Adrenal gland (tissue), 12 donors: ENCODE measurements around the gene LTB4R. TPM values are rescaled to one million over a fixed set of nuclear protein-coding genes. Genes with fewer than 3 reads are reported as not detected.
"Not testable (repeated sequence)": the region's sequence is repeated elsewhere in the genome, so short reads cannot be mapped to it uniquely, and the experiment has no call there.

Experiments
- DNase-seq, 7 donors: peaks; one replicate each; pipeline ENCODE4 v3.0.0-alpha.2; 2019 to 2020
- H3K27ac ChIP-seq, 5 donors: fragments of 200-600 bp; sonication (generic) in 4 of 5; 1 replicate in 3 of 5; 2 replicates in 2 of 5; pipeline versions ENCODE4 v1.5.1 to v1.8.0; 2016 to 2020; ENCODE audit warnings: mild to moderate bottlenecking in 1 of 5
- H3K27me3 ChIP-seq: fragments of 200-600 bp; 2 replicates; pipeline ENCODE4 v1.8.0; 2021
- H3K36me3 ChIP-seq, 2 donors: fragments of 200-600 bp; replicated peaks in 1 of 2; 1 replicate in 1 of 2; 2 replicates in 1 of 2; pipeline versions ENCODE4 v1.5.1 to v1.8.0; 2018 to 2022
- H3K4me1 ChIP-seq, 2 donors: fragments of 200-600 bp; replicated peaks in 1 of 2; 1 replicate in 1 of 2; 2 replicates in 1 of 2; pipeline versions ENCODE4 v1.5.1 to v1.8.0; 2018 to 2021
- H3K4me3 ChIP-seq, 4 donors: fragments of 200-600 bp; sonication (generic) in 3 of 4; one replicate each; pipeline ENCODE4 v1.5.1; 2016 to 2018
- H3K9me3 ChIP-seq, 3 donors: fragments of 200-600 bp; sonication (generic) in 1 of 3; replicated peaks in 1 of 3; 1 replicate in 2 of 3; 2 replicates in 1 of 3; pipeline versions ENCODE4 v1.5.1 to v1.8.0; 2016 to 2021
- CTCF ChIP-seq, 6 experiments: fragments of 450-650 bp in 4 of 6; fragments of 200-600 bp in 2 of 6; sonication (generic) in 1 of 6; IDR thresholded peaks; 1 replicate in 5 of 6; 2 replicates in 1 of 6; pipeline versions ENCODE4 v1.5.1 to v1.8.0; 2016 to 2021; ENCODE audit warnings: antibody characterized with exemption in 6 of 6, mild to moderate bottlenecking in 2 of 6, moderate library complexity in 1 of 6
- POLR2A ChIP-seq, 2 donors: fragments of 450-650 bp; IDR thresholded peaks; one replicate each; pipeline ENCODE4 v1.6.1; 2017; ENCODE audit warnings: antibody characterized with exemption in 2 of 2, mild to moderate bottlenecking in 2 of 2, moderate library complexity in 1 of 2
- WGBS, 4 donors: extraction: QIAGEN DNeasy Blood & Tissue Kit in 2 of 4; methylation state at CpG; one replicate each; pipeline versions ENCODE4 v1.1.5 to v1.1.7; 2013 to 2017; 5-methylcytosine and 5-hydroxymethylcytosine counted together
- intact Hi-C, 2 donors: fragments of 100-400 bp; cut with DNase I; formaldehyde crosslinking; loops; one replicate each; pipeline versions ENCODE4 v1.14.1 to v1.15.0; 2022 to 2023
- polyA plus RNA-seq, 3 donors: library from polyadenylated mRNA; stranded (reverse); fragments of 200-250 nt in 2 of 3; fragments of 350-450 nt in 1 of 3; fragmentation: Illumina TruSeq in 1 of 3; extraction: RNeasy Lipid Tissue Mini Kit (QIAGEN cat#74804) in 1 of 3; gene quantifications; one replicate each; pipeline ENCODE4 v1.2.3, GENCODE V29; 2013 to 2014
- total RNA-seq, 9 donors: library from RNA; depleted of rRNA in 4 of 9; stranded (reverse); fragments of >200 nt in 4 of 9; fragments of 120-200 nt in 1 of 9; fragmentation: NEBNext Ultra II Directional in 1 of 9; extraction: Animal tissue kit (Norgen Biotek cat#: 25700) in 1 of 9; gene quantifications; one replicate each; pipeline versions ENCODE4 v1.1.0 to v1.2.4, GENCODE V29; 2013 to 2023
- donor health status: healthy with polysubstance abuse.
- donor health status: Bipolar disorder and iron deficiency.
- donor health status: DM: yes; HTN: yes; CAD: no.
- donor health status: DM: no; HTN: no; CAD: no.
- donor health status: DM: no; HTN: no; CAD: no.
- donor health status: DM: yes; HTN: yes; CAD: no.

The LTB4R gene
- total and polyA plus RNA-seq, 12 donors, result 1.4 to 30.2 (median 11.6) TPM

DNA sequence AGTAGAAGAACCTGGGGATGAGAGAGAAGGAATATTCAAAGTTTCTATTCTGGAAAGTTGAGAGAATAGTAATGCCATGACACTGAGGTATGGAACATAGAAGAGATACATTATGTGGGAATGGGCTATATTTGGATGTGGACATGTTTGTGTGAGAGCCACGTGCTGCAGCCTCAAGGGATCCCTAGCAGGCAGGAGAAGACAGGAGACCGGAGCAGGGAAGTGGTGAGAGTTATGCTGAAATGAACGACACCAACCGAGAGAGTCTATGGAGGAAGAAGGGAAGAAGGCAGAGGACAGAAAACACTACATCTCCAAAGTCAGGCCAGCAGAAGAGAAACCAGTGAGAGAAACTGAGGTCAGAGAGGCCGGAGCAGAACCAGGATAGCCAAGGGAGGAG is 38.4 kb downstream of the LTB4R start:
- no peak for DNase-seq
- Histone ChIP-seq H3K27me3 (no peaks in the 10 kb centered on the region), H3K27ac (no peak overlapping the region), H3K9me3 (no peaks in the 10 kb centered on the region), H3K36me3 (no peaks in the 10 kb centered on the region), H3K4me3 (no peak overlapping the region), H3K4me1 (no peaks in the 10 kb centered on the region)
- intact Hi-C loops, result no loop called here
- WGBS, 4 donors, result 77 to 84% (median 79%) methylated on average over 5 of the region's 5 CpGs
- no peak for TF ChIP-seq POLR2A (IDR thresholded peaks at IDR 0.05)
- no peak for TF ChIP-seq CTCF (IDR thresholded peaks at IDR 0.05)

DNA sequence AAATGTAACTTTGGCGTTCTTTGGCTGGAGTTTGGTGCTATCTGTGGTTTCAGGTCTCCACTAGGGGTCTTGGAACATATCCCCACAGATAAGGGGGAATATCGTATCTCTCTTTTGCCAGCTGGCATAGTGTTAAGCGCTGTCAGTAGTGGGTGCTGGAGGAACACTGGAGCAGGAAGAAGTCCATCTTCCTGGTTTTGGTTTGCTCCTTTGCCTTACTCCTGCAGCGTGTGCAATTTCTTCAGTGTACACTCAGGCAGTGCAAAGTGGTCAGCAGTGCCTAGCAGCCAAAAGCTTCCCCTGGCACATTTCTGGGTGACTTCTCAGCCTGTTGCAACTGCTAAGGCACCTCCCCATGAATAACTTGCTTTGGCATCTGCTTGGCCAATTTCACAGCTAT is 40.2 kb downstream of the LTB4R start:
- no peak for DNase-seq
- H3K4me1 ChIP-seq, result no peaks in the 10 kb centered on the region
- TF ChIP-seq POLR2A (IDR thresholded peaks at IDR 0.05), result no peak
- TF ChIP-seq CTCF (IDR thresholded peaks at IDR 0.05), result no peak
- H3K27ac ChIP-seq, result no peak overlapping the region
- no peaks in the 10 kb centered on the region for H3K9me3 ChIP-seq
- no peaks in the 10 kb centered on the region for H3K27me3 ChIP-seq
- WGBS, 4 donors, result 24 to 30% (median 27%) methylated on average over 4 of the region's 4 CpGs
- H3K36me3 ChIP-seq, result no peaks in the 10 kb centered on the region
- no peak overlapping the region for H3K4me3 ChIP-seq
- intact Hi-C loops, result no loop called here

DNA sequence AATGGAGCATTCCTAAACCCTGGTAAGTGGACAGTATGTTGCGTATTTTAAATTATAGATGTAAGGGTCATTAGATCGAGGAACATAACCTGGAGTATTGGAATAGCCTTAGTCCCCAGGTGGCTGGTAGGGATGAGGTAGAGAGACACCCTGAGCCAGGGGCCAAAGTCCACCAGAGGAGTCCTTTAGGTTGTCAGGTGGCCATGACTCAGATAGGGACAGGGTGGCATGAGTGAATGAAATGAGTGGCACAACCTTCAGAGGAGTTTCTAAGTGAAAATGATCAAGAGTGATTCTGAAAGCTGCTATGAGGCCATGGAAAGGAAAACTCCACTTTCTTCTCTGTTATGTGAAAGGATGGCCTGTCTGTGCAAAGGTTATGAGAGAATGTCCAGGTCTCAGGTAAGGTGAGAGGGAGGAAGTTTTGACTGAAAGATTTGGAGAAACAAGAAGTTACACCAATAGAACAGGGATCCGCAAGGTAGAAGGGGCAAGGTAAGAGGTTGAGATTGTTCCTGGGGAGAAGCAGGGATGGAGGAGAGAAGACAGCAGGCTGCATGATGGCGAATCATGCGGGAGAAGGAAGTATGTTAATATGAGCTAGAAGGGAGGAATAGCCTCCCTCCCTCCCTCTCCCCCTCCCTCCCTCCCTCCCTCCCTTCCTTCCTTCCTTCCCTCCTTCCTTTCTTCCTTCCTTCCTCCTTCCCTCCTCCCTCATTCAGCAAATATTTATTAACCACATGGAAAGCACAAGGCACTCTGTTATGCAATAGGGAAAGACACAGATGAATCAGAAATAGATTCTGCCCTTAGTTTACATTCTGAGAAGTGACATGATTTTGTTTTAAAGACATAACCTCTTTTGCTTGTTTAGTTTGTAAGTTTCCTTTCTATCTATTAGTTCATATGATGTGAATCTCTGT is 42.5 kb downstream of the LTB4R start:
- DNase-seq, result no peak
- no peaks in the 10 kb centered on the region for H3K9me3 ChIP-seq
- TF ChIP-seq CTCF (IDR thresholded peaks at IDR 0.05) (no peak), POLR2A (IDR thresholded peaks at IDR 0.05) (no peak)
- no peak overlapping the region for H3K27ac ChIP-seq
- H3K4me1 ChIP-seq, result no peaks in the 10 kb centered on the region
- H3K27me3 ChIP-seq, result no peaks in the 10 kb centered on the region
- no peak overlapping the region for H3K4me3 ChIP-seq
- no peaks in the 10 kb centered on the region for H3K36me3 ChIP-seq
- intact Hi-C loops, result no loop called here
- WGBS, 4 donors, result 63 to 79% (median 74%) methylated on average over 5 of the region's 5 CpGs

DNA sequence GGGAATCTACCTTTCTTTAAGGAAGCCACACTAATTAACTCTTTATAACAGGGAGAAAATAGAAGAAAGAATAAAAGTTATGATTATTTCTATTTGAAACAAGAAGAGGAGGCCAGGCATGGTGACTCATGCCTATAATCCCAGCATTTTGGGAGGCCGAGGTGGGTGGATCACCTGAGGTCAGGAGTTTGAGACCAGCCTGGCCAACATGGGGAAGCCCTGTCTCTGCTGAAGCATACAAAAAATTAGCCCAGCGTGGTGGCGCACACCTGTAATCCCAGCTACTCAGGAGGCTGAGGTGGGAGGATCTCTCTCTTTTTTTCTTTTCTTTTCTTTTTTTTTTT is 43.2 kb downstream of the LTB4R start:
- H3K27ac ChIP-seq, H3K4me1 ChIP-seq, DNase-seq, H3K27me3 ChIP-seq, intact Hi-C loops, H3K4me3 ChIP-seq, H3K9me3 ChIP-seq, H3K36me3 ChIP-seq: not testable (repeated sequence)
- 70 to 82% (median 81%) methylated on average over 3 of the region's 3 CpGs for WGBS, 4 donors

- H3K36me3 ChIP-seq, result no peaks in the 10 kb centered on the region
- intact Hi-C loops, result no loop called here
- no peaks in the 10 kb centered on the region for H3K9me3 ChIP-seq
- 76 to 85% (median 80%) methylated on average over 7 of the region's 7 CpGs for WGBS, 4 donors
- no peak overlapping the region for H3K4me3 ChIP-seq
- H3K27ac ChIP-seq, result no peak overlapping the region
- no peaks in the 10 kb centered on the region for H3K27me3 ChIP-seq
- DNase-seq, result no peak
- TF ChIP-seq POLR2A (IDR thresholded peaks at IDR 0.05) (no peak), CTCF (IDR thresholded peaks at IDR 0.05) (no peak)
- no peaks in the 10 kb centered on the region for H3K4me1 ChIP-seq
Observed at GRCh38 chr14:24355009-24355408, 43.7 kb downstream of the LTB4R start.
